GM23338 (cell line): ENCODE measurements around the gene TCFL5. TPM values are rescaled to one million over a fixed set of nuclear protein-coding genes. Genes with fewer than 3 reads are reported as not detected.

ENCODE experiments used
- ATAC-seq: fragments of 200-7000 bp; cut with Tn5 transposase; 3 replicates; pipeline ENCODE4 v1.9.1; 2020
- DNase-seq: peaks from one replicate; pipeline ENCODE4 v3.0.0-alpha.2; 2015; ENCODE audit warnings: low spot score
- H2AFZ ChIP-seq: fragments of 200-600 bp; sonication (generic); 2 replicates; pipeline ENCODE4 v1.8.0; 2016; ENCODE audit warnings: antibody characterized with exemption, mild to moderate bottlenecking, moderate library complexity
- H3F3A ChIP-seq: fragments of 200-600 bp; sonication (generic); replicated peaks from 2 replicates; pipeline ENCODE4 v1.8.0; 2017; ENCODE audit warnings: antibody characterized with exemption, mixed run types, low read depth
- H3K27ac ChIP-seq: fragments of 200-600 bp; sonication (generic); 2 replicates; pipeline ENCODE4 v1.6.1; 2016; ENCODE audit warnings: low read depth
- H3K27me3 ChIP-seq: fragments of 200-600 bp; sonication (generic); 2 replicates; pipeline ENCODE4 v1.8.0; 2016; ENCODE audit warnings: mild to moderate bottlenecking, mixed run types, moderate library complexity; ENCODE audit not compliant: insufficient read depth
- H3K36me3 ChIP-seq: fragments of 200-600 bp; sonication (generic); 2 replicates; pipeline ENCODE4 v1.8.0; 2016; ENCODE audit warnings: mild to moderate bottlenecking; ENCODE audit not compliant: insufficient read depth
- H3K4me1 ChIP-seq: fragments of 200-600 bp; sonication (generic); 2 replicates; pipeline ENCODE4 v1.8.0; 2016; ENCODE audit warnings: mild to moderate bottlenecking, moderate library complexity; ENCODE audit not compliant: insufficient read depth
- H3K4me2 ChIP-seq: fragments of 200-600 bp; sonication (generic); 2 replicates; pipeline ENCODE4 v1.7.1; 2017; ENCODE audit warnings: mixed run types
- H3K4me3 ChIP-seq: fragments of 200-600 bp; sonication (generic); 2 replicates; pipeline ENCODE4 v1.6.1; 2016; ENCODE audit warnings: mixed run types
- H3K79me2 ChIP-seq: fragments of 200-600 bp; sonication (generic); replicated peaks from 2 replicates; pipeline ENCODE4 v1.8.0; 2017; ENCODE audit warnings: mild to moderate bottlenecking; ENCODE audit not compliant: insufficient read depth
- H3K9me2 ChIP-seq: fragments of 200-600 bp; sonication (generic); 2 replicates; pipeline ENCODE4 v1.8.0; 2017; ENCODE audit not compliant: insufficient read depth
- H4K20me1 ChIP-seq: fragments of 200-600 bp; sonication (generic); replicated peaks from 2 replicates; pipeline ENCODE4 v1.8.0; 2017; ENCODE audit warnings: mild to moderate bottlenecking; ENCODE audit not compliant: insufficient read depth
- H3K27ac Mint-ChIP-seq: 2 replicates; pipeline ENCODE4 v1.8.0; 2020; ENCODE audit warnings: inconsistent platforms, mild to moderate bottlenecking, moderate library complexity, mixed read lengths
- H3K27me3 Mint-ChIP-seq: 3 replicates; pipeline ENCODE4 v1.8.0; 2022; ENCODE audit warnings: low read depth, mild to moderate bottlenecking, moderate library complexity, mixed read lengths, inconsistent platforms; ENCODE audit not compliant: insufficient read depth, poor library complexity
- H3K36me3 Mint-ChIP-seq: 3 replicates; pipeline ENCODE4 v1.8.0; 2021; ENCODE audit warnings: low read depth, mild to moderate bottlenecking, inconsistent platforms, moderate library complexity, mixed read lengths
- H3K4me1 Mint-ChIP-seq: 3 replicates; pipeline ENCODE4 v1.8.0; 2020; ENCODE audit warnings: mild to moderate bottlenecking, inconsistent platforms, mixed read lengths
- H3K4me3 Mint-ChIP-seq: 3 replicates; pipeline ENCODE4 v1.8.0; 2021; ENCODE audit warnings: moderate library complexity, mild to moderate bottlenecking, inconsistent platforms, mixed read lengths
- H3K9me3 Mint-ChIP-seq: 3 replicates; pipeline ENCODE4 v1.8.0; 2020; ENCODE audit warnings: moderate library complexity, mild to moderate bottlenecking, inconsistent platforms, mixed read lengths
- CREB1 ChIP-seq: fragments of 250-450 bp; sonication (Bioruptor Pico); IDR thresholded peaks from 2 replicates; pipeline ENCODE4 v1.5.0; 2020; ENCODE audit warnings: low read depth, mild to moderate bottlenecking, moderate library complexity
- CTCF ChIP-seq, 2 experiments: fragments of 200-600 bp in 1 of 2; sonication (generic) in 1 of 2; conservative IDR thresholded peaks; 2 replicates each; pipeline versions ENCODE4 v1.5.1 to v1.6.1; 2016 to 2017; ENCODE audit warnings: antibody characterized with exemption in 2 of 2, low read depth in 2 of 2, mild to moderate bottlenecking in 2 of 2, moderate library complexity in 1 of 2
- ETS1 ChIP-seq: IDR thresholded peaks from 2 replicates; pipeline ENCODE4 v1.6.1; 2016; ENCODE audit warnings: antibody characterized with exemption
- EZH2 ChIP-seq: fragments of 200-600 bp; sonication (generic); IDR thresholded peaks from one replicate; pipeline ENCODE4 v1.8.0; 2017; ENCODE audit warnings: antibody characterized with exemption, mild to moderate bottlenecking, low read depth; ENCODE audit not compliant: unreplicated experiment
- EZH2phosphoT487 ChIP-seq: fragments of 200-600 bp; sonication (generic); IDR thresholded peaks from one replicate; pipeline ENCODE4 v1.8.1; 2018; ENCODE audit warnings: antibody characterized with exemption; ENCODE audit not compliant: unreplicated experiment
- JUNB ChIP-seq: IDR thresholded peaks from one replicate; pipeline ENCODE4 v1.6.1; 2016; ENCODE audit warnings: antibody characterized with exemption; ENCODE audit not compliant: unreplicated experiment
- NANOG ChIP-seq: IDR thresholded peaks from 2 replicates; pipeline ENCODE4 v1.6.1; 2016; ENCODE audit warnings: antibody characterized with exemption, borderline replicate concordance
- POLR2AphosphoS5 ChIP-seq: IDR thresholded peaks from 2 replicates; pipeline ENCODE4 v1.6.1; 2016; ENCODE audit warnings: antibody characterized with exemption, low read depth
- REST ChIP-seq: IDR thresholded peaks from one replicate; pipeline ENCODE4 v1.6.1; 2018; ENCODE audit warnings: antibody characterized with exemption; ENCODE audit not compliant: unreplicated experiment
- STAT1 ChIP-seq: IDR thresholded peaks from one replicate; pipeline ENCODE4 v1.6.1; 2016; ENCODE audit warnings: antibody characterized with exemption; ENCODE audit not compliant: unreplicated experiment
- ZNF114 ChIP-seq: fragments of 250-450 bp; sonication (Bioruptor Pico); IDR thresholded peaks from 2 replicates; pipeline ENCODE4 v1.5.0; 2020; ENCODE audit warnings: mild to moderate bottlenecking, moderate library complexity
- ZNF331 ChIP-seq: fragments of 250-450 bp; sonication (Bioruptor Pico); IDR thresholded peaks from 2 replicates; pipeline ENCODE4 v1.5.0; 2020; ENCODE audit warnings: low read depth, mild to moderate bottlenecking, moderate library complexity
- ZNF462 ChIP-seq: fragments of 250-450 bp; sonication (Bioruptor Pico); IDR thresholded peaks from 2 replicates; pipeline ENCODE4 v1.5.0; 2020; ENCODE audit warnings: mild to moderate bottlenecking, moderate library complexity
- polyA plus RNA-seq: library from polyadenylated mRNA; unstranded; fragments of >200 nt; fragmentation: Nextera tagmentation; extraction: Ambion mirVana; gene quantifications from 2 replicates; pipeline ENCODE4 v1.2.1, GENCODE V29; 2016
- total RNA-seq: library from RNA; depleted of rRNA; stranded (reverse); fragments of >200 nt; shearing (Covaris generic); gene quantifications from 2 replicates; pipeline ENCODE4 v1.2.3, GENCODE V29; 2014

TCFL5 gene
- total and polyA plus RNA-seq, 2 experiments from 2014 or later = 5.8 to 19.3 TPM

GRCh38 chr20:62811320-62811719 is 50.3 kb downstream of the TCFL5 start:
- H2AFZ ChIP-seq = no peak overlapping the region
- no peaks in the 10 kb centered on the region for H3K36me3 ChIP-seq
- H3K79me2 ChIP-seq = 0 out of 2 replicates have a peak, but pooled peaks cover 3% of the 10 kb centered on the region
- Mint-ChIP-seq H3K4me3 (no peak overlapping the region), H3K4me1 (peaks cover 13% of the 10 kb centered on the region), H3K27ac (no peak overlapping the region), H3K9me3 (no peaks in the 10 kb centered on the region), H3K36me3 (peaks cover 9% of the 10 kb centered on the region; the same call in 1 of the 3 replicates), H3K27me3 (peaks cover 25% of the 10 kb centered on the region)
- no peak overlapping the region for H3K4me2 ChIP-seq
- DNase-seq = no peak
- ATAC-seq = no peak
- H4K20me1 ChIP-seq = peaks cover 5% of the 10 kb centered on the region
- H3K4me3 ChIP-seq = no peak overlapping the region
- no peaks in the 10 kb centered on the region for H3K27me3 ChIP-seq
- H3K27ac ChIP-seq = no peak overlapping the region
- TF ChIP-seq ETS1 (no peak), EZH2phosphoT487 (no peak), JUNB (no peak), STAT1 (no peak), ZNF462 (no peak), POLR2AphosphoS5 (no peak), CTCF (conservative IDR thresholded peaks at IDR 0.05; ENCODE audit: low read depth in 2 of 2) (no peak), ZNF114 (no peak), EZH2 (no peak), NANOG (no peak), CREB1 (CRISPR knock-in tag) (no peak), REST (no peak), ZNF331 (CRISPR knock-in tag) (no peak)
- H3K4me1 ChIP-seq = peaks cover 6% of the 10 kb centered on the region; the same call in 1 of the 2 replicates
- H3K9me2 ChIP-seq = no peaks in the 10 kb centered on the region
- H3F3A ChIP-seq = no peaks in the 10 kb centered on the region
